IMR-90 (cell line): Measurements from ENCODE around the gene RAB5B. TPM values are rescaled to one million over a fixed set of nuclear protein-coding genes. Genes with fewer than 3 reads are reported as not detected.

ENCODE experiments used
- ATAC-seq: fragments of 200-7000 bp; cut with Tn5 transposase; 2 replicates; pipeline ENCODE4 v1.9.1; 2020; ENCODE audit warnings: low read depth, mild to moderate bottlenecking, moderate library complexity
- BruUV-seq: library from RNA; stranded (reverse); fragments of 400-500 nt; replicated peaks from 2 replicates; lab custom pipeline; 2021; lab: Mats Ljungman, UMichigan
- CTCF ChIA-PET: fragments of 300-600 bp; formaldehyde crosslinking; extraction: SDS; loops from one replicate; lab custom pipeline; 2021; ENCODE audit warnings: antibody characterized with exemption; lab: Yijun Ruan, JAX
- POLR2A ChIA-PET: fragments of 300-600 bp; sonication (Branson Sonifier 250); formaldehyde crosslinking; loops from one replicate; lab custom pipeline; 2022; ENCODE audit warnings: antibody characterized with exemption; ENCODE audit not compliant: unreplicated experiment; lab: Charles Lee
- DNase-seq: peaks from one replicate; pipeline ENCODE4 v3.0.0; 2013
- H2AFZ ChIP-seq: replicated peaks from 2 replicates; pipeline ENCODE3; 2013; ENCODE audit warnings: low read length, mild to moderate bottlenecking; ENCODE audit not compliant: poor library complexity
- H2AK5ac ChIP-seq: 2 replicates; pipeline ENCODE4 v1.6.1; 2013; ENCODE audit warnings: low read depth, low read length, inconsistent platforms
- H2AK9ac ChIP-seq: replicated peaks from 2 replicates; pipeline ENCODE3; 2013; ENCODE audit warnings: mild to moderate bottlenecking, low read depth, low read length, moderate library complexity; ENCODE audit not compliant: poor library complexity
- H2BK120ac ChIP-seq: 2 replicates; pipeline ENCODE4 v1.6.1; 2013; ENCODE audit warnings: low read depth, low read length, inconsistent platforms
- H2BK15ac ChIP-seq: 3 replicates; pipeline ENCODE4 v1.6.1; 2013; ENCODE audit warnings: low read depth, low read length, inconsistent platforms
- H2BK20ac ChIP-seq: 2 replicates; pipeline ENCODE4 v1.6.1; 2013; ENCODE audit warnings: low read depth, mild to moderate bottlenecking, inconsistent platforms, low read length, moderate library complexity
- H2BK5ac ChIP-seq: 2 replicates; pipeline ENCODE4 v1.6.1; 2013; ENCODE audit warnings: mild to moderate bottlenecking, low read depth, low read length, inconsistent platforms; ENCODE audit not compliant: poor library complexity, severe bottlenecking
- H3K14ac ChIP-seq: replicated peaks from 2 replicates; pipeline ENCODE4 v1.6.1; 2013; ENCODE audit warnings: low read depth, low read length, inconsistent platforms
- H3K18ac ChIP-seq: 2 replicates; pipeline ENCODE4 v1.6.1; 2013; ENCODE audit warnings: low read depth, low read length, control low read depth
- H3K23ac ChIP-seq: 2 replicates; pipeline ENCODE4 v1.6.1; 2013; ENCODE audit warnings: low read depth, low read length, inconsistent platforms
- H3K27ac ChIP-seq: 2 replicates; pipeline ENCODE4 v1.5.1; 2013; ENCODE audit warnings: mild to moderate bottlenecking, control low read depth, low read length; ENCODE audit not compliant: insufficient read depth
- H3K27me3 ChIP-seq: 2 replicates; pipeline ENCODE4 v1.6.1; 2013; ENCODE audit warnings: low read length; ENCODE audit not compliant: control insufficient read depth, insufficient read depth
- H3K36me3 ChIP-seq: 2 replicates; pipeline ENCODE4 v1.6.1; 2013; ENCODE audit warnings: low read length, mixed read lengths; ENCODE audit not compliant: control insufficient read depth, insufficient read depth
- H3K4ac ChIP-seq: 2 replicates; pipeline ENCODE4 v1.6.1; 2013; ENCODE audit warnings: low read depth, low read length, inconsistent platforms
- H3K4me1 ChIP-seq: 2 replicates; pipeline ENCODE4 v1.6.1; 2013; ENCODE audit warnings: low read length, mixed read lengths; ENCODE audit not compliant: control insufficient read depth, insufficient read depth
- H3K4me2 ChIP-seq: 2 replicates; pipeline ENCODE4 v1.6.1; 2013; ENCODE audit warnings: low read depth, mild to moderate bottlenecking, control low read depth, low read length, moderate library complexity
- H3K4me3 ChIP-seq: 2 replicates; pipeline ENCODE4 v1.5.1; 2013; ENCODE audit warnings: low read depth, mild to moderate bottlenecking, control low read depth, low read length, moderate library complexity; ENCODE audit not compliant: insufficient read depth
- H3K56ac ChIP-seq: 2 replicates; pipeline ENCODE4 v1.6.1; 2013; ENCODE audit warnings: low read length, inconsistent platforms; ENCODE audit not compliant: insufficient read depth; ENCODE audit errors: extremely low read depth
- H3K79me1 ChIP-seq, 2 experiments: 2 replicates each; pipeline ENCODE4 v1.6.1; 2013; ENCODE audit warnings: low read length in 2 of 2, inconsistent platforms in 1 of 2, low read depth in 1 of 2
- H3K9ac ChIP-seq: 2 replicates; pipeline ENCODE4 v1.6.1; 2013; ENCODE audit warnings: low read depth, low read length, control low read depth
- H3K9me1 ChIP-seq: 2 replicates; pipeline ENCODE4 v1.6.1; 2013; ENCODE audit warnings: low read length, inconsistent platforms; ENCODE audit not compliant: insufficient read depth
- H3K9me3 ChIP-seq: 2 replicates; pipeline ENCODE4 v1.6.1; 2013; ENCODE audit warnings: low read length; ENCODE audit not compliant: control insufficient read depth, insufficient read depth
- H4K20me1 ChIP-seq: 2 replicates; pipeline ENCODE4 v1.6.1; 2013; ENCODE audit warnings: low read length, inconsistent platforms; ENCODE audit not compliant: insufficient read depth
- H4K5ac ChIP-seq: 2 replicates; pipeline ENCODE4 v1.6.1; 2013; ENCODE audit warnings: mild to moderate bottlenecking, low read depth, low read length, control low read depth
- H4K8ac ChIP-seq, 2 experiments: 2 replicates each; pipeline ENCODE4 v1.6.1; 2013; ENCODE audit warnings: low read depth in 2 of 2, low read length in 2 of 2, control low read depth in 1 of 2, inconsistent platforms in 1 of 2
- H4K91ac ChIP-seq: 2 replicates; pipeline ENCODE4 v1.6.1; 2013; ENCODE audit warnings: low read depth, low read length, inconsistent platforms; ENCODE audit not compliant: insufficient read depth
- CEBPB ChIP-seq: IDR thresholded peaks from 2 replicates; pipeline ENCODE4 v1.6.1; 2012; ENCODE audit warnings: low read depth, low read length, improper control_type of control experiment
- MAFK ChIP-seq: IDR thresholded peaks from 2 replicates; pipeline ENCODE4 v1.6.1; 2012; ENCODE audit warnings: low read depth, low read length, improper control_type of control experiment
- MAZ ChIP-seq: IDR thresholded peaks from 2 replicates; pipeline ENCODE4 v1.6.1; 2012; ENCODE audit warnings: low read depth, mild to moderate bottlenecking, low read length, improper control_type of control experiment, moderate library complexity, borderline replicate concordance
- RAD21 ChIP-seq: IDR thresholded peaks from 2 replicates; pipeline ENCODE4 v1.6.1; 2012; ENCODE audit warnings: low read length, improper control_type of control experiment
- RCOR1 ChIP-seq: IDR thresholded peaks from 2 replicates; pipeline ENCODE4 v1.6.1; 2012; ENCODE audit warnings: mild to moderate bottlenecking, low read length, improper control_type of control experiment; ENCODE audit not compliant: insufficient replicate concordance
- WGBS, 2 experiments: methylation state at CpG; one replicate each; pipeline versions ENCODE4 v1.1.5 to v1.1.7; 2013; ENCODE audit warnings: missing lambda C conversion rate in 2 of 2; ENCODE audit not compliant: insufficient read length in 1 of 2; ENCODE audit errors: extremely low coverage in 2 of 2; 5-methylcytosine and 5-hydroxymethylcytosine counted together
- dilution Hi-C: fragments of 300-500 bp; cut with HindIII; formaldehyde crosslinking; loops from one replicate; pipeline ENCODE4 v1.14.3; 2018; ENCODE audit warnings: low sequenced_read_pairs; ENCODE audit not compliant: unreplicated experiment
- in situ Hi-C: fragments of 300-500 bp; cut with MboI; formaldehyde crosslinking; loops from 3 replicates; pipeline ENCODE4 v1.14.3; 2019; ENCODE audit warnings: low sequenced_read_pairs, inconsistent platforms, mixed read lengths
- intact Hi-C: fragments of 100-400 bp; cut with micrococcal nuclease; formaldehyde crosslinking; loops from 2 replicates; pipeline ENCODE4 v1.10.0; 2022
- polyA plus RNA-seq, 3 experiments: library from polyadenylated mRNA; depleted of rRNA; stranded (reverse); fragments of >200 nt; gene quantifications; 2 replicates each; pipeline ENCODE4 v1.2.3, GENCODE V29; 2012; ENCODE audit warnings: low replicate concordance in 1 of 3
- total RNA-seq: library from RNA; depleted of rRNA; stranded (reverse); fragments of >200 nt; gene quantifications from 2 replicates; pipeline ENCODE4 v1.2.3, GENCODE V29; 2012
- TF ChIP-seq, protein P1 (sequence below): fragments of 150-350 bp; IDR thresholded peaks from 2 replicates; pipeline ENCODE4 v1.6.1; 2016; ENCODE audit warnings: low read depth, mild to moderate bottlenecking, low read length, moderate library complexity, borderline replicate concordance

RAB5B gene
- total and polyA plus RNA-seq, 2 of the 4 experiments (the other 2 are of a cell fraction), result 56.5 to 99.2 TPM

DNA sequence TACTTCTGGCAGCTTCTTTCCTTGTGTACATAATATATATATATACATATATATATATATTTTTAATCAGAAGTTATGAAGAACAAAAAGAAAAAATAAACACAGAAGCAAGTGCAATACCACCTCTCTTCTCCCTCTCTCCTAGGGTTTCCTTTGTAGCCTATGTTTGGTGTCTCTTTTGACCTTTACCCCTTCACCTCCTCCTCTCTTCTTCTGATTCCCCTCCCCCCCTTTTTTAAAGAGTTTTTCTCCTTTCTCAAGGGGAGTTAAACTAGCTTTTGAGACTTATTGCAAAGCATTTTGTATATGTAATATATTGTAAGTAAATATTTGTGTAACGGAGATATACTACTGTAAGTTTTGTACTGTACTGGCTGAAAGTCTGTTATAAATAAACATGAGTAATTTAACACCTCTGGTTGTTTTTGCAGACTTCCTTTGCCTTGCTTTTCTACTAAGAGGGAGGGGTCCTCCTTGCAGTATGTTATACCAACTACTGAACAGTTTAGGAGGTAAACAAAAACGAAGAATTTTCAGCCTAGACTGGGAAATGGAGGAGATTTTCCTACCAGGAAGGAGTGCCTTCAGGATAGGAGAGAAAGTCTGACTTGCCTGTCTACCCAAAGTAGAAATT, 64.3 kb downstream of the RAB5B start:
- BruUV-seq, result no TSS peak

More for the DNA sequence above, 64.3 kb downstream of the RAB5B start:
- in situ Hi-C loops (loop anchor here (5.0 kb wide), 1 partner anchor 41 kb away; the partner anchor contains the start of gene SUOX), intact Hi-C loops (no loop called here), dilution Hi-C loops (no loop called here)
- H4K8ac ChIP-seq, result no peak overlapping the region
- no peak overlapping the region for H4K5ac ChIP-seq
- peaks cover 12% of the 10 kb centered on the region for H4K20me1 ChIP-seq
- H3K27ac ChIP-seq, result no peak overlapping the region
- peaks cover 26% of the 10 kb centered on the region for H3K36me3 ChIP-seq
- H3K9me1 ChIP-seq, result no peaks in the 10 kb centered on the region
- no peak overlapping the region for H2AK9ac ChIP-seq
- DNase-seq, result no peak
- no peak overlapping the region for H2AK5ac ChIP-seq
- no peaks in the 10 kb centered on the region for H3K4me1 ChIP-seq
- no CpG with 5 or more reads among the region's 2 CpGs for WGBS, 2 experiments
- TF ChIP-seq RAD21 (no peak), MAZ (no peak), CEBPB (no peak), MAFK (no peak), RCOR1 (no peak)
- TF ChIP-seq, protein P1, sequence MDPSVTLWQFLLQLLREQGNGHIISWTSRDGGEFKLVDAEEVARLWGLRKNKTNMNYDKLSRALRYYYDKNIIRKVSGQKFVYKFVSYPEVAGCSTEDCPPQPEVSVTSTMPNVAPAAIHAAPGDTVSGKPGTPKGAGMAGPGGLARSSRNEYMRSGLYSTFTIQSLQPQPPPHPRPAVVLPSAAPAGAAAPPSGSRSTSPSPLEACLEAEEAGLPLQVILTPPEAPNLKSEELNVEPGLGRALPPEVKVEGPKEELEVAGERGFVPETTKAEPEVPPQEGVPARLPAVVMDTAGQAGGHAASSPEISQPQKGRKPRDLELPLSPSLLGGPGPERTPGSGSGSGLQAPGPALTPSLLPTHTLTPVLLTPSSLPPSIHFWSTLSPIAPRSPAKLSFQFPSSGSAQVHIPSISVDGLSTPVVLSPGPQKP, result no peak
- no peak overlapping the region for H3K9ac ChIP-seq
- H3K4me2 ChIP-seq, result no peak overlapping the region
- no peak overlapping the region for H2BK120ac ChIP-seq
- POLR2A ChIA-PET, result no interaction called here
- no peak for ATAC-seq
- H3K27me3 ChIP-seq, result no peaks in the 10 kb centered on the region
- H2BK15ac ChIP-seq, result no peak overlapping the region
- no peak overlapping the region for H2AFZ ChIP-seq
- no peak overlapping the region for H3K4me3 ChIP-seq
- no peak overlapping the region for H2BK20ac ChIP-seq
- H3K56ac ChIP-seq, result no peak overlapping the region
- no peaks in the 10 kb centered on the region for H3K9me3 ChIP-seq
- H4K91ac ChIP-seq, result no peak overlapping the region
- H2BK5ac ChIP-seq, result no peak overlapping the region
- CTCF ChIA-PET, result interaction anchor here (0.7 to 2.4 kb wide), 2 partner anchors 9 to 24 kb away, joined by 3 to 8 read pairs; no protein-coding TSS in a partner anchor
- no peak overlapping the region for H3K18ac ChIP-seq
- H3K4ac ChIP-seq, result no peak overlapping the region
- H3K23ac ChIP-seq, result no peak overlapping the region
- peaks cover 0 to 17% of the 10 kb centered on the region in 2 experiments; a peak in 2 of 4 replicates for H3K79me1 ChIP-seq
- no peak overlapping the region for H3K14ac ChIP-seq
